ENCODE measurements around the gene RIF1. TPM values are rescaled to one million over a fixed set of nuclear protein-coding genes. Genes with fewer than 3 reads are reported as not detected.

The RIF1 gene
- total and polyA plus RNA-seq, 2 experiments from 2014 or later, result 13.7 to 24.9 TPM

GRCh38 chr2:151465771-151466170, 56.1 kb downstream of the RIF1 start:
- Histone ChIP-seq H3K27me3 (no peaks in the 10 kb centered on the region), H3K9me3 (ENCODE audit: low read depth) (no peaks in the 10 kb centered on the region), H3K27ac (no peak overlapping the region), H3K4me3 (no peak overlapping the region), H3K4me1 (ENCODE audit: low read depth) (no peaks in the 10 kb centered on the region), H3K36me3 (peaks cover 79% of the 10 kb centered on the region)
- no peak for TF ChIP-seq CTCF (IDR thresholded peaks at IDR 0.05; ENCODE audit: low read depth, low read length)
- no peak for DNase-seq (ENCODE audit: low read depth in 1 of 2, low spot score in 1 of 2)

- H3K4me1 ChIP-seq (ENCODE audit: low read depth), result no peaks in the 10 kb centered on the region
- peaks cover 60% of the 10 kb centered on the region for H3K36me3 ChIP-seq
- H3K9me3 ChIP-seq (ENCODE audit: low read depth), result no peaks in the 10 kb centered on the region
- DNase-seq (ENCODE audit: low read depth in 1 of 2, low spot score in 1 of 2), result no peak
- no peak overlapping the region for H3K4me3 ChIP-seq
- H3K27me3 ChIP-seq, result no peaks in the 10 kb centered on the region
- no peak for TF ChIP-seq CTCF (IDR thresholded peaks at IDR 0.05; ENCODE audit: low read depth, low read length)
- no peak overlapping the region for H3K27ac ChIP-seq
Measured at GRCh38 chr2:151470556-151470955, 60.9 kb downstream of the RIF1 start.

- H3K27ac ChIP-seq, result no peak overlapping the region
- no peaks in the 10 kb centered on the region for H3K4me1 ChIP-seq (ENCODE audit: low read depth)
- no peak for DNase-seq (ENCODE audit: low read depth in 1 of 2, low spot score in 1 of 2)
- H3K27me3 ChIP-seq, result no peaks in the 10 kb centered on the region
- no peak overlapping the region for H3K4me3 ChIP-seq
- no peak for TF ChIP-seq CTCF (IDR thresholded peaks at IDR 0.05; ENCODE audit: low read depth, low read length)
- H3K9me3 ChIP-seq (ENCODE audit: low read depth), result no peaks in the 10 kb centered on the region
- peaks cover 61% of the 10 kb centered on the region for H3K36me3 ChIP-seq
Measured at GRCh38 chr2:151472966-151473365, 63.3 kb downstream of the RIF1 start.

GRCh38 chr2:151475071-151475470, 65.4 kb downstream of the RIF1 start:
- Histone ChIP-seq H3K36me3 (peaks cover 49% of the 10 kb centered on the region), H3K4me3 (no peak overlapping the region), H3K4me1 (ENCODE audit: low read depth) (no peaks in the 10 kb centered on the region), H3K9me3 (ENCODE audit: low read depth) (no peaks in the 10 kb centered on the region), H3K27me3 (no peaks in the 10 kb centered on the region), H3K27ac (no peak overlapping the region)
- no peak for TF ChIP-seq CTCF (IDR thresholded peaks at IDR 0.05; ENCODE audit: low read depth, low read length)
- no peak for DNase-seq (ENCODE audit: low read depth in 1 of 2, low spot score in 1 of 2)

GRCh38 chr2:151476287-151476686, 66.6 kb downstream of the RIF1 start:
- no peaks in the 10 kb centered on the region for H3K9me3 ChIP-seq (ENCODE audit: low read depth)
- no peaks in the 10 kb centered on the region for H3K4me1 ChIP-seq (ENCODE audit: low read depth)
- TF ChIP-seq CTCF (IDR thresholded peaks at IDR 0.05; ENCODE audit: low read depth, low read length), result no peak
- H3K27ac ChIP-seq, result no peak overlapping the region
- no peak for DNase-seq (ENCODE audit: low read depth in 1 of 2, low spot score in 1 of 2)
- no peaks in the 10 kb centered on the region for H3K27me3 ChIP-seq
- H3K36me3 ChIP-seq, result peaks cover 38% of the 10 kb centered on the region
- no peak overlapping the region for H3K4me3 ChIP-seq

GRCh38 chr2:151478011-151478410, 68.3 kb downstream of the RIF1 start:
- Histone ChIP-seq H3K4me3 (no peak overlapping the region), H3K27me3 (no peaks in the 10 kb centered on the region), H3K36me3 (peaks cover 38% of the 10 kb centered on the region), H3K27ac (no peak overlapping the region), H3K4me1 (ENCODE audit: low read depth) (no peaks in the 10 kb centered on the region), H3K9me3 (ENCODE audit: low read depth) (no peaks in the 10 kb centered on the region)
- DNase-seq (ENCODE audit: low read depth in 1 of 2, low spot score in 1 of 2), result no peak
- no peak for TF ChIP-seq CTCF (IDR thresholded peaks at IDR 0.05; ENCODE audit: low read depth, low read length)

All from cardiac muscle cell (in vitro differentiated cells and primary cell).